ENCODE measurements around the gene SLC22A6. TPM values are rescaled to one million over a fixed set of nuclear protein-coding genes. Genes with fewer than 3 reads are reported as not detected.
A peak's percentile ranks its signal among the peaks of the same experiment; 100 is the strongest.

SLC22A6 gene
- total RNA-seq, 1 donor from 2014 or later: not detected

- peaks cover 29% of the 10 kb centered on the region for H3K4me1 Mint-ChIP-seq
- peak in 1 of 2 experiments; percentile 37 for DNase-seq (ENCODE audit: low spot score in 2 of 2, unreplicated experiment in 2 of 2)
- H3K27me3 Mint-ChIP-seq (ENCODE audit: low read depth): peaks cover 2% of the 10 kb centered on the region
- no peak overlapping the region for H3K4me3 Mint-ChIP-seq
- no peaks in the 10 kb centered on the region for H3K9me3 Mint-ChIP-seq
- no peaks in the 10 kb centered on the region for H3K36me3 Mint-ChIP-seq
- peak; percentile 45 for TF ChIP-seq CTCF (IDR thresholded peaks at IDR 0.05; ENCODE audit: unreplicated experiment)
- no peak overlapping the region for H3K27ac Mint-ChIP-seq
Measured at GRCh38 chr11:63020671-63021291, 36.0 kb upstream of the SLC22A6 start.

GRCh38 chr11:63019506-63019905, 34.7 kb upstream of the SLC22A6 start:
- DNase-seq (ENCODE audit: low spot score in 2 of 2, unreplicated experiment in 2 of 2): peak in 1 of 2 experiments; percentile 38
- Mint-ChIP-seq H3K4me1 (peaks cover 29% of the 10 kb centered on the region), H3K36me3 (no peaks in the 10 kb centered on the region), H3K4me3 (no peak overlapping the region), H3K27ac (no peak overlapping the region), H3K27me3 (ENCODE audit: low read depth) (peaks cover 2% of the 10 kb centered on the region), H3K9me3 (no peaks in the 10 kb centered on the region)
- TF ChIP-seq CTCF (IDR thresholded peaks at IDR 0.05; ENCODE audit: unreplicated experiment): no peak

- Mint-ChIP-seq H3K27ac (peak overlapping the region; percentile 50), H3K4me1 (peaks cover 27% of the 10 kb centered on the region), H3K27me3 (ENCODE audit: low read depth) (no peaks in the 10 kb centered on the region), H3K36me3 (no peaks in the 10 kb centered on the region), H3K4me3 (no peak overlapping the region), H3K9me3 (no peaks in the 10 kb centered on the region)
- peak in 1 of 2 experiments; percentile 34 for DNase-seq (ENCODE audit: low spot score in 2 of 2, unreplicated experiment in 2 of 2)
- no peak for TF ChIP-seq CTCF (IDR thresholded peaks at IDR 0.05; ENCODE audit: unreplicated experiment)
Measured at GRCh38 chr11:63017306-63017974, 32.7 kb upstream of the SLC22A6 start.

- Mint-ChIP-seq H3K9me3 (no peaks in the 10 kb centered on the region), H3K27ac (no peak within 1 kb of the TSS), H3K36me3 (no peaks in the 10 kb centered on the region), H3K27me3 (ENCODE audit: low read depth) (no peaks in the 10 kb centered on the region), H3K4me1 (peaks cover 21% of the 10 kb centered on the region), H3K4me3 (no peak within 1 kb of the TSS)
- DNase-seq (ENCODE audit: low spot score in 2 of 2, unreplicated experiment in 2 of 2): peak in 1 of 2 experiments; percentile 26
- no peak for TF ChIP-seq CTCF (IDR thresholded peaks at IDR 0.05; ENCODE audit: unreplicated experiment)
Measured at GRCh38 chr11:63015521-63016215, 30.9 kb upstream of the SLC22A6 start, which contains the start of gene SLC22A8. Gene SLC22A8 (minus strand): TSS chr11:63015841. CDS start chr11:63014958, 883 bp downstream.

GRCh38 chr11:63014408-63015055, 29.8 kb upstream of the SLC22A6 start:
- TF ChIP-seq CTCF (IDR thresholded peaks at IDR 0.05; ENCODE audit: unreplicated experiment): no peak
- Mint-ChIP-seq H3K27ac (no peak overlapping the region), H3K4me3 (no peak overlapping the region)

More at GRCh38 chr11:63014408-63015055, 29.8 kb upstream of the SLC22A6 start:
- Mint-ChIP-seq H3K4me1 (peaks cover 21% of the 10 kb centered on the region), H3K27me3 (ENCODE audit: low read depth) (no peaks in the 10 kb centered on the region), H3K9me3 (no peaks in the 10 kb centered on the region), H3K36me3 (no peaks in the 10 kb centered on the region)
- no peak for DNase-seq (ENCODE audit: low spot score in 2 of 2, unreplicated experiment in 2 of 2)

All from mesothelial cell of epicardium (in vitro differentiated cells).